T-helper 1 cell treated with Interleukin-12 subunit alpha and Interleukin-12 subunit beta and Interleukin-4 antibody, amounts not matched to agents 30 ng/mL and 1 ng/mL, for 36 hours (primary cell): ENCODE data around the gene LHFPL3. TPM values are rescaled to one million over a fixed set of nuclear protein-coding genes. Genes with fewer than 3 reads are reported as not detected.
"Not testable (repeated sequence)": the region's sequence is repeated elsewhere in the genome, so short reads cannot be mapped to it uniquely, and the experiment has no call there.

ENCODE experiments used
- intact Hi-C: fragments of 100-400 bp; cut with micrococcal nuclease; formaldehyde crosslinking; loops from one replicate; pipeline ENCODE4 v1.15.1; 2024
- total RNA-seq: library from RNA; stranded (reverse); gene quantifications from 2 replicates; pipeline ENCODE4 v1.2.3, GENCODE V29; 2022

The LHFPL3 gene
- not detected in 2 replicates for total RNA-seq

GRCh38 chr7:104328296-104328969, at the start of gene LHFPL3:
TSS of gene LHFPL3 (plus strand) at chr7:104328603.
- intact Hi-C loops, result no loop called here

GRCh38 chr7:104281685-104282084, 46.7 kb upstream of the LHFPL3 start:
- intact Hi-C loops, result not testable (repeated sequence)

GRCh38 chr7:104286839-104287238, 41.6 kb upstream of the LHFPL3 start:
- intact Hi-C loops, result no loop called here

- intact Hi-C loops, result no loop called here
These were observed 40.3 kb upstream of the LHFPL3 start for GRCh38 chr7:104288137-104288536.

- intact Hi-C loops, result no loop called here
These were observed 34.1 kb upstream of the LHFPL3 start for GRCh38 chr7:104294291-104294690.

- intact Hi-C loops, result no loop called here
These were observed 32.1 kb upstream of the LHFPL3 start for GRCh38 chr7:104296266-104296665.

- intact Hi-C loops, result no loop called here
These were observed 31.5 kb upstream of the LHFPL3 start for GRCh38 chr7:104296900-104297299.

GRCh38 chr7:104299323-104299722, 29.1 kb upstream of the LHFPL3 start:
- intact Hi-C loops, result no loop called here

GRCh38 chr7:104299777-104300176, 28.6 kb upstream of the LHFPL3 start:
- intact Hi-C loops, result no loop called here

- intact Hi-C loops, result no loop called here
These were observed 21.6 kb upstream of the LHFPL3 start for GRCh38 chr7:104306793-104307192.

GRCh38 chr7:104317948-104318629, 10.3 kb upstream of the LHFPL3 start:
- intact Hi-C loops, result no loop called here

- intact Hi-C loops, result no loop called here
These were observed 869 bp upstream of the LHFPL3 start for GRCh38 chr7:104327534-104327933.

GRCh38 chr7:104327938-104328295, 486 bp upstream of the LHFPL3 start:
- intact Hi-C loops, result no loop called here

GRCh38 chr7:104328970-104329825, 795 bp downstream of the LHFPL3 start:
- intact Hi-C loops, result no loop called here

- intact Hi-C loops, result no loop called here
These were observed 13.1 kb downstream of the LHFPL3 start for GRCh38 chr7:104341546-104341945.

- intact Hi-C loops, result no loop called here
These were observed 24.3 kb downstream of the LHFPL3 start for GRCh38 chr7:104352736-104353135.

GRCh38 chr7:104357166-104357565, 28.8 kb downstream of the LHFPL3 start:
- intact Hi-C loops, result no loop called here

- intact Hi-C loops, result no loop called here
These were observed 30.2 kb downstream of the LHFPL3 start for GRCh38 chr7:104358446-104359132.

- intact Hi-C loops, result no loop called here
These were observed 34.4 kb downstream of the LHFPL3 start for GRCh38 chr7:104362756-104363155.

GRCh38 chr7:104363355-104363754, 35.0 kb downstream of the LHFPL3 start:
- intact Hi-C loops, result no loop called here

GRCh38 chr7:104366390-104366789, 38.0 kb downstream of the LHFPL3 start:
- intact Hi-C loops, result no loop called here

- intact Hi-C loops, result no loop called here
These were observed 39.5 kb downstream of the LHFPL3 start for GRCh38 chr7:104367926-104368325.
